ENCODE data around the gene RGS19. TPM values are rescaled to one million over a fixed set of nuclear protein-coding genes. Genes with fewer than 3 reads are reported as not detected.

RGS19 gene
- total and polyA plus RNA-seq, 2 of the 8 experiments (the other 6 are each of a cell fraction or from before 2014, with no cell fraction given) = 12.7 to 16.8 TPM

GRCh38 chr20:64067733-64068307 is 11.5 kb downstream of the RGS19 start (continued):
- TF ChIP-seq CTCF (IDR thresholded peaks at IDR 0.05; ENCODE audit: control extremely low read depth in 1 of 3, insufficient read depth in 1 of 3, low read depth in 1 of 3, low read length in 3 of 3) (no peak), KDM1A (IDR thresholded peaks at IDR 0.05; ENCODE audit: borderline replicate concordance, low read length) (no peak)
